ENCODE measurements around the gene ZBTB4. TPM values are rescaled to one million over a fixed set of nuclear protein-coding genes. Genes with fewer than 3 reads are reported as not detected.

The ZBTB4 gene
- total RNA-seq: 17.6 TPM

DNA sequence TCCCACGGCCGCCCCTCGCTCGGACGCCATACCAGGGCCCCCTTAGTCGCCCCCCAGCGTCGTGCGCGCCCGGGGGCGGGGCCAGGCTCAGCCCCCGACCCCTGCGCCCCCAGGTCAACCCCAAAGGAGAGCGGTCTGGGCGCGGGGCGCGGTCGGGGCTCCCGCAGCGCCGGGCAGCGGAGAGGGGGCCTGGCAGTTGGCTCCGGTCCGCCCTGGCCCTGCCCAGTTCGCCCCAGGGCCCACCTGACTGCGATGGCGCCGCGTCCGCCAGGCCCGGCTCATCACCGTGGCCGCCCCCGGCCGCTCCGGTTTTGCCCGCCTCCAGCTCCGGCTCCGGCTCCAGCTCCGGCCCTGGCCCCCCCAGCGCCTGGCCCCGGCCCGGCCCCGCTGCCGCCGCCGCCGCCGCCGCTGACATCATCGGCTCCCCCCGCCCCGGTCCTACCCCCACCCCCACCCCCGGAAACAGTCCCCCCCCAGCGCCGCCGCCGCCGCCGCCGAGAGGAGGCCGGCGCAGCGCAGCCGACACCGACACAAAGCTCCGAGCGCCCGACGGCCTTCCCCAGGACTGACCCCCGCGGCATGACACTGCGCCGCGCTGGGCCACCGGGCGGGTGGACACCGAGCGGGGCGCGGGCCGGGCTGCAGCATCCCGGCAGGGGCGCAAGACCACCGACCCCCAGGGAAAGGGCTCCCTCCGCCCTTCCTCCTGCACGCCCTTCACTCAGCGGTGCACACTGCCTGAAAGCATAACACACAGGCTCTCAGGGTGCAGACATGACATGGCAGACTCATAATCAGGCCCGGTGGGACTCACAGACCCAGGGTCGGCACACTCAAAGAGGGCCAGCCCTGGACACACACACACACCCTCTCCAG lies at the start of gene ZBTB4:
ZBTB4 (minus strand) TSS at position 419 of the 876 bp plus-strand sequence. CDS start 12,830 bp downstream, outside the sequence.
- peak; percentile 69 for DNase-seq

DNA sequence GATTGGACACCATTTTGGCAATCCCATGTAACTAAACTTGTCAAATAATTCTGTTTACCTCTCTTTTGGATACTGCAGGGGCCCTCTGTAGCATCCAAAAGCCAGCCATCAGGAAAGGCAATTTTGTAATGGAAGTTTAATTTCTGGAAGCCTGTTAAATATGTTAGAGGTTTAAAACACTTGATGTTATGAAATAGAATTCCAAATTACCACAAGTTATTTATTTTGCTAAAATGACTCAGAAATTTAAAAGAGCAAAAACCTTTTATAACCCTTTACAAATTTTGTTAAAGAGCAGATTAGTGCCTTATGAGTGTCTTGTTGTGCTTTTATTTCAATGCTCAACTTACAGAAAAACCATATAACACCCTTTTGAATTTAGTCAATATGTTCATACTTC lies 49.4 kb upstream of the ZBTB4 start:
- no peak for DNase-seq

- DNase-seq: no peak
Observed at GRCh38 chr17:7523033-7523432, 43.6 kb upstream of the ZBTB4 start.

- DNase-seq: no peak
Observed at GRCh38 chr17:7515911-7516610, 36.6 kb upstream of the ZBTB4 start.

GRCh38 chr17:7513850-7514419 lies 34.5 kb upstream of the ZBTB4 start:
- no peak for DNase-seq

DNA sequence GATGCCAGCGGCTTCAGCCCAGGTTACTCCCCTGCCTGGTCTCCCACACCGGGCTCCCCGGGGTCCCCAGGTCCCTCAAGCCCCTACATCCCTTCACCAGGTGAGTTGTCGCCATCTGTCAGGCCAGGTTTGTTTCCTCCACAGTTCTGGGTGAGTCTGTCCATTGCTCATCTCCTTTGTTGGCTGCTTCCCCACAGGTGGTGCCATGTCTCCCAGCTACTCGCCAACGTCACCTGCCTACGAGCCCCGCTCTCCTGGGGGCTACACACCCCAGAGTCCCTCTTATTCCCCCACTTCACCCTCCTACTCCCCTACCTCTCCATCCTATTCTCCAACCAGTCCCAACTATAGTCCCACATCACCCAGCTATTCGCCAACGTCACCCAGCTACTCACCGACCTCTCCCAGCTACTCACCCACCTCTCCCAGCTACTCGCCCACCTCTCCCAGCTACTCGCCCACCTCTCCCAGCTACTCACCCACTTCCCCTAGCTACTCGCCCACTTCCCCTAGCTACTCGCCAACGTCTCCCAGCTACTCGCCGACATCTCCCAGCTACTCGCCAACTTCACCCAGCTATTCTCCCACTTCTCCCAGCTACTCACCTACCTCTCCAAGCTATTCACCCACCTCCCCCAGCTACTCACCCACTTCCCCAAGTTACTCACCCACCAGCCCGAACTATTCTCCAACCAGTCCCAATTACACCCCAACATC lies 33.6 kb upstream of the ZBTB4 start:
- no peak for DNase-seq

GRCh38 chr17:7512105-7512504 lies 32.7 kb upstream of the ZBTB4 start:
- no peak for DNase-seq

- DNase-seq: no peak
Observed at GRCh38 chr17:7511108-7511507, 31.7 kb upstream of the ZBTB4 start.

GRCh38 chr17:7509937-7510336 lies 30.5 kb upstream of the ZBTB4 start:
- DNase-seq: no peak

- DNase-seq: no peak
Observed at GRCh38 chr17:7508846-7509245, 29.4 kb upstream of the ZBTB4 start.

GRCh38 chr17:7508145-7508544 lies 28.7 kb upstream of the ZBTB4 start:
- DNase-seq: no peak

DNA sequence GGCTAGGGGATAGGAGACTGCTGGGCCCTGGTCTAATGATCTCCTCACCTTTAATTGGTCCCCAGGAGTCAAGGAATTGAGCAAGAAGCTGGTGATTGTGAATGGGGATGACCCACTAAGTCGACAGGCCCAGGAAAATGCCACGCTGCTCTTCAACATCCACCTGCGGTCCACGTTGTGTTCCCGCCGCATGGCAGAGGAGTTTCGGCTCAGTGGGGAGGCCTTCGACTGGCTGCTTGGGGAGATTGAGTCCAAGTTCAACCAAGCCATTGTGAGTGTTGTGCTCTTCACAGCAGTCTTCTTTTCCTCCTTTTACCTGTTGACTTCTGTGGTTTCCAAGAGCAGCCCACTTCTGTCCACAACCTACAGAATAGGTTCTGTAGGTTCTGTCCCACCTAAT lies 24.1 kb upstream of the ZBTB4 start:
- no peak for DNase-seq

DNA sequence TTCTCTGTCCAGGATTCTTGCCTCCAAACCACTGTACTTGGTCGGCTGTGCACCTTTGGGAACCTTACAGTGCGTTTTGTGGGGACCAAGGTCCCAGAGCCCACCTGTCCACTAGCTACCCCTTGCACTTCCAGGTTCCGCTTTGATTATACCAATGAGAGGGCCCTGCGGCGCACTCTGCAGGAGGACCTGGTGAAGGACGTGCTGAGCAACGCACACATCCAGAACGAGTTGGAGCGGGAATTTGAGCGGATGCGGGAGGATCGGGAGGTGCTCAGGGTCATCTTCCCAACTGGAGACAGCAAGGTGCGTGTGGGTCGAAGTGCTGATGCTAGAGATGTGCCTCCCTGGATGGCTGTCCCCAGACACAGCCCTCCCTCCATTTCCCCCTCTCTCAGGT lies 23.6 kb upstream of the ZBTB4 start:
- no peak for DNase-seq

DNA sequence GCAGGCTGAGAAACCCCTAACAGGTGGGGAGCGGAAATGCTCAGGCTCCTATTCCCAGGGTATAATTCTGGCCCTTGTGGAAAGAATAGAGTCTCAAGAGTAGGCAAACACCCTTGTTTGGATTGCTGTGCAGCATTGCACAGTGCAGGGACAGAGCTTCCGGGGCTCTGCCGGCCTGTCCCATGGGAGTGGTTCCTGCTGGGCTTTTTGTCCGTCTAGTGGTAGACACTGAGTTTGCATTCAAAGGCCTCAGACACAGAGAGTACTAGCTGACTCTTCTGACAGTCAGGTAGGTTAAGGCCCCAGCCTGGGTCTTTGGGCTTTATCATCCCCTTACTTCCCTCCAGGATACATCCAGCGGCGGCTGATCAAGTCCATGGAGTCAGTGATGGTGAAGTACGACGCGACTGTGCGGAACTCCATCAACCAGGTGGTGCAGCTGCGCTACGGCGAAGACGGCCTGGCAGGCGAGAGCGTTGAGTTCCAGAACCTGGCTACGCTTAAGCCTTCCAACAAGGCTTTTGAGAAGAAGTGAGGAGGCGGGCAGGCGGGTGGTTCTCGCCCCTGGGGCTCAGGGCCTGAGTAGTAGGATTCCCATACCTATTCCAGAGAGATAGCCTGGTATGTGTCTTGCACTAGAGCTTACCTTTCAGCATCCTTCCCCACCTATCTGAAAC lies 22.9 kb upstream of the ZBTB4 start:
- no peak for DNase-seq

DNA sequence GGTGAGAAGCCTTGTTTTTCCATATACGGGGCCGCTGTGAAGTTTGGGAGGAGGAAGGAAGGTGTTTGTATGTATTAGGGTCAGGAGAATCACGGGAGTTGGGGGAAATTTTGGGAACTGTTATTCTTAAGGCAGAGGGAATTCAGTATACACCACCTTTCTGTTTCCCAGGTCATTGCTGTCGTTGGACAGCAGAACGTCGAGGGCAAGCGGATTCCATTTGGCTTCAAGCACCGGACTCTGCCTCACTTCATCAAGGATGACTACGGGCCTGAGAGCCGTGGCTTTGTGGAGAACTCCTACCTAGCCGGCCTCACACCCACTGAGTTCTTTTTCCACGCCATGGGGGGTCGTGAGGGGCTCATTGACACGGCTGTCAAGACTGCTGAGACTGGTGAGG lies 22.3 kb upstream of the ZBTB4 start:
- no peak for DNase-seq

- DNase-seq: no peak
Observed at GRCh38 chr17:7499161-7499560, 19.7 kb upstream of the ZBTB4 start.

- DNase-seq: no peak
Observed at GRCh38 chr17:7497636-7498035, 18.2 kb upstream of the ZBTB4 start.

- DNase-seq: no peak
Observed at GRCh38 chr17:7497228-7497627, 17.8 kb upstream of the ZBTB4 start.

GRCh38 chr17:7496470-7497183 lies 17.2 kb upstream of the ZBTB4 start:
- no peak for DNase-seq

DNA sequence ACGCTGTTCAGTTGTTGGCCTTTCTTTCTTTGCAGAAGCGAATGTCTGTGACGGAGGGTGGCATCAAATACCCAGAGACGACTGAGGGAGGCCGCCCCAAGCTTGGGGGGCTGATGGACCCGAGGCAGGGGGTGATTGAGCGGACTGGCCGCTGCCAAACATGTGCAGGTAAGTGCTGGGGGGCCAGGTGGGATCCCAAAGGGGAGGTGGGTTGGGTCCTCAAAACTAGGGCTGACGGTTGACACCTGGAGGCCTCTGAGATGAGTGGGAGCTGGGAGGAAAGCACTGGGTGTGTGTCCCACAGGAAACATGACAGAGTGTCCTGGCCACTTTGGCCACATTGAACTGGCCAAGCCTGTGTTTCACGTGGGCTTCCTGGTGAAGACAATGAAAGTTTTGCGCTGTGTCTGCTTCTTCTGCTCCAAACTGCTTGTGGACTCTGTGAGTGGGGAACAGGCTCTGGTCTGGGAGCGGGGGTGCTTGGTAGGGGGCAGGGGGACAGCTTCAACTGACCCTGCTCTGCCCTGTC lies 16.5 kb upstream of the ZBTB4 start:
- no peak for DNase-seq

DNA sequence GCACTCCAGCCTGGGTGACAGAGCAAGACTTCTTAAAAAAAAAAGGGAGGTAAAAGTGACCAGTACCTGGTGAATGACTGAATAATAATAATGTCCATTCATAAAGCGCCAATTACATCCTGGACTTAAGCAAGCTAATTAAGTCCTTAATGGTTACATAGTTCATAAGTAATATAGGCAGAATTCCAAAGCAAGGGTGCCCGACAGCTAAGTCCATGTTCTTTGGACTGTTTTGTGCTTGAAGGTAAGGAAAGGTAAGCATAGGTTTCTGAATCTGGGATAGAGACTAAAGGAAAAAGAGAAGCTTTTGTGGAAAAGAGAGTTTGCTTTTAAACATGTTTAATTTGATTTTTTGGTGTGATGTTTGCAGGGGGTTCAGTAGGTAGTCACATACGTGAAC lies 14.5 kb upstream of the ZBTB4 start:
- no peak for DNase-seq

Measured in occipital lobe (tissue), 2 donors.